Pancreas (tissue), 10 donors: Measurements from ENCODE around the gene COPZ1. TPM values are rescaled to one million over a fixed set of nuclear protein-coding genes. Genes with fewer than 3 reads are reported as not detected.

ENCODE experiments used
- ATAC-seq, 4 donors: fragments of 200-7000 bp; cut with Tn5 transposase; one replicate each; pipeline versions ENCODE4 v1.8.0 to v1.9.1; 2020; ENCODE audit warnings: mild to moderate bottlenecking in 4 of 4, moderate library complexity in 4 of 4
- DNase-seq, 6 donors: peaks; one replicate each; pipeline ENCODE4 v3.0.0-alpha.2; 2020
- FAIRE-seq: peaks from 2 replicates; lab custom pipeline; 2012; peaks lifted over from hg19 to GRCh38; lab: Jason Lieb, UNC
- H3K27ac ChIP-seq, 4 donors: fragments of 200-600 bp; sonication (generic); 1 replicate in 3 of 4; 2 replicates in 1 of 4; pipeline versions ENCODE4 v1.5.0 to v1.8.0; 2020
- H3K27me3 ChIP-seq, 4 donors: fragments of 200-600 bp; one replicate each; pipeline ENCODE4 v1.8.0; 2021
- H3K36me3 ChIP-seq, 3 donors: fragments of 200-600 bp; sonication (generic) in 1 of 3; one replicate each; pipeline versions ENCODE4 v1.5.0 to v1.8.0; 2020 to 2021
- H3K4me1 ChIP-seq, 3 donors: fragments of 200-600 bp; one replicate each; pipeline ENCODE4 v1.8.0; 2021
- H3K4me3 ChIP-seq, 4 donors: fragments of 200-600 bp; sonication (generic) in 2 of 4; one replicate each; pipeline versions ENCODE4 v1.5.0 to v1.8.0; 2020 to 2021
- H3K9me3 ChIP-seq, 4 donors: fragments of 200-600 bp; one replicate each; pipeline ENCODE4 v1.8.0; 2021
- CTCF ChIP-seq, 4 donors: fragments of 200-600 bp; sonication (generic) in 3 of 4; IDR thresholded peaks; one replicate each; pipeline versions ENCODE4 v1.5.0 to v1.8.0; 2021; ENCODE audit warnings: antibody characterized with exemption in 4 of 4
- WGBS, 2 donors: extraction: QIAGEN DNeasy Blood & Tissue Kit; methylation state at CpG; one replicate each; pipeline ENCODE4 v1.1.7; 2013; 5-methylcytosine and 5-hydroxymethylcytosine counted together
- intact Hi-C, 3 donors: fragments of 100-400 bp; cut with DNase I; formaldehyde crosslinking; loops; one replicate each; pipeline versions ENCODE4 v1.11.1 to v1.14.2; 2022
- polyA plus RNA-seq, 2 donors: library from polyadenylated mRNA; stranded (reverse); fragments of 200-250 nt; gene quantifications; one replicate each; pipeline ENCODE4 v1.2.3, GENCODE V29; 2013
- total RNA-seq, 6 donors: library from RNA; stranded (reverse); fragmentation: NEBNext Ultra II Directional in 4 of 6; extraction: Animal tissue kit (Norgen Biotek cat#: 25700) in 4 of 6; gene quantifications; one replicate each; pipeline versions ENCODE4 v1.2.1 to v1.2.4, GENCODE V29; 2021 to 2023
- donor health status: healthy with polysubstance abuse.
- donor health status: DM: no; HTN: no; CAD: no; lungs with moderate emphysema.
- donor health status: DM: no; HTN: no; CAD: no.
- donor health status: control.
- donor health status: control.
- donor health status: Bipolar disorder and iron deficiency.
- donor health status: DM: yes; HTN: yes; CAD: no.
- donor health status: DM: no; HTN: no; CAD: no.
- donor health status: DM: no; HTN: no; CAD: no.
- donor health status: DM: yes; HTN: yes; CAD: no.

COPZ1 gene
- total RNA-seq (100 to 1,000 TPM in 5 of 6 donors, 10 to 100 TPM in 1; 76.6 to 115 (median 110) TPM), polyA plus RNA-seq (10 to 100 TPM; 44.6 to 86.6 TPM)

- FAIRE-seq: peak; percentile 87
- 2% methylated on average over 34 of the region's 34 CpGs for WGBS, 2 donors
- Histone ChIP-seq H3K27me3 (no peaks in the 10 kb centered on the region), H3K4me1 (peaks cover 0 to 18% (median 4%) of the 10 kb centered on the region in 3 donors), H3K4me3 (peak within 1 kb of the TSS; percentile 53 to 78 (median 62)), H3K9me3 (no peaks in the 10 kb centered on the region), H3K36me3 (no peaks in the 10 kb centered on the region), H3K27ac (peak within 1 kb of the TSS; percentile 79 to 93 (median 90))
- TF ChIP-seq CTCF (IDR thresholded peaks at IDR 0.05): peak; percentile 51 to 61 (median 54)
- DNase-seq: peak; percentile 91 to 97 (median 95)
- intact Hi-C loops: no loop called here
- peak; percentile 94 to 96 (median 94) for ATAC-seq
Measured at GRCh38 chr12:54324617-54325441, at the start of gene COPZ1. TSS of gene COPZ1 (plus strand) at chr12:54325131. CDS start at chr12:54325164, 33 bp downstream.

GRCh38 chr12:54276368-54276767 is 48.6 kb upstream of the COPZ1 start:
- DNase-seq (no peak), ATAC-seq (no peak), FAIRE-seq (no peak)
- peaks cover 6 to 20% (median 16%) of the 10 kb centered on the region in 3 donors for H3K4me1 ChIP-seq
- intact Hi-C loops: no loop called here
- WGBS, 2 donors: 93 to 94% methylated on average over 3 of the region's 3 CpGs
- no peak overlapping the region for H3K27ac ChIP-seq
- no peaks in the 10 kb centered on the region for H3K27me3 ChIP-seq
- no peak for TF ChIP-seq CTCF (IDR thresholded peaks at IDR 0.05)
- no peaks in the 10 kb centered on the region for H3K36me3 ChIP-seq
- H3K4me3 ChIP-seq: no peak overlapping the region
- H3K9me3 ChIP-seq: no peaks in the 10 kb centered on the region

GRCh38 chr12:54277823-54278276 is 47.1 kb upstream of the COPZ1 start:
- peak overlapping the region in 1 of 4 donors; percentile 95 for H3K27ac ChIP-seq
- 45 to 46% methylated on average over 5 of the region's 5 CpGs for WGBS, 2 donors
- no peaks in the 10 kb centered on the region for H3K9me3 ChIP-seq
- ATAC-seq (no peak), DNase-seq (no peak), FAIRE-seq (no peak)
- H3K27me3 ChIP-seq: no peaks in the 10 kb centered on the region
- peaks cover 6 to 24% (median 16%) of the 10 kb centered on the region in 3 donors for H3K4me1 ChIP-seq
- H3K4me3 ChIP-seq: peak overlapping the region in 1 of 4 donors; percentile 76
- TF ChIP-seq CTCF (IDR thresholded peaks at IDR 0.05): no peak
- H3K36me3 ChIP-seq: peaks cover 0 to 9% (median 0%) of the 10 kb centered on the region in 3 donors
- intact Hi-C loops: no loop called here

GRCh38 chr12:54279227-54279631 is 45.7 kb upstream of the COPZ1 start:
- intact Hi-C loops: no loop called here
- Histone ChIP-seq H3K27ac (peak overlapping the region; percentile 95 to 96 (median 96)), H3K36me3 (peaks cover 3 to 23% (median 12%) of the 10 kb centered on the region in 3 donors), H3K4me1 (peaks cover 15 to 35% (median 24%) of the 10 kb centered on the region in 3 donors), H3K4me3 (peak overlapping the region; percentile 54 to 76 (median 66)), H3K27me3 (no peaks in the 10 kb centered on the region), H3K9me3 (no peaks in the 10 kb centered on the region)
- no peak for TF ChIP-seq CTCF (IDR thresholded peaks at IDR 0.05)
- WGBS, 2 donors: 0% methylated on average over 19 of the region's 19 CpGs
- ATAC-seq (no peak), FAIRE-seq (no peak), DNase-seq (no peak)
